MV-4-11 (cell line): ENCODE measurements around the gene EXOC4.
"Not testable (repeated sequence)": the region's sequence is repeated elsewhere in the genome, so short reads cannot be mapped to it uniquely, and the experiment has no call there.

Experiments used
- DNase-seq: peaks from one replicate; lab custom pipeline; 2025; lab: John Stamatoyannopoulos, UW

The EXOC4 gene

GRCh38 chr7:133275446-133276095 lies 22.7 kb downstream of the EXOC4 start:
- no peak for DNase-seq

GRCh38 chr7:133278975-133279374 lies 26.1 kb downstream of the EXOC4 start:
- not testable (repeated sequence) for DNase-seq

GRCh38 chr7:133282094-133282493 lies 29.2 kb downstream of the EXOC4 start:
- DNase-seq: no peak

- DNase-seq: no peak
Observed at GRCh38 chr7:133284092-133284491, 31.2 kb downstream of the EXOC4 start.

GRCh38 chr7:133288970-133289369 lies 36.1 kb downstream of the EXOC4 start:
- DNase-seq: no peak

- no peak for DNase-seq
Observed at GRCh38 chr7:133290041-133290440, 37.2 kb downstream of the EXOC4 start.

GRCh38 chr7:133290676-133291333 lies 37.9 kb downstream of the EXOC4 start:
- no peak for DNase-seq

- DNase-seq: no peak
Observed at GRCh38 chr7:133292631-133293030, 39.8 kb downstream of the EXOC4 start.

GRCh38 chr7:133293384-133294160 lies 40.7 kb downstream of the EXOC4 start:
- DNase-seq: no peak

- DNase-seq: no peak
Observed at GRCh38 chr7:133294234-133294633, 41.4 kb downstream of the EXOC4 start.

GRCh38 chr7:133295484-133295883 lies 42.6 kb downstream of the EXOC4 start:
- no peak for DNase-seq

GRCh38 chr7:133297093-133297492 lies 44.2 kb downstream of the EXOC4 start:
- no peak for DNase-seq

- no peak for DNase-seq
Observed at GRCh38 chr7:133298080-133298479, 45.2 kb downstream of the EXOC4 start.

- DNase-seq: no peak
Observed at GRCh38 chr7:133299676-133300075, 46.8 kb downstream of the EXOC4 start.

GRCh38 chr7:133300088-133300487 lies 47.2 kb downstream of the EXOC4 start:
- DNase-seq: no peak

- DNase-seq: no peak
Observed at GRCh38 chr7:133300811-133301210, 47.9 kb downstream of the EXOC4 start.

- DNase-seq: no peak
Observed at GRCh38 chr7:133301444-133301843, 48.6 kb downstream of the EXOC4 start.

- no peak for DNase-seq
Observed at GRCh38 chr7:133303372-133303771, 50.5 kb downstream of the EXOC4 start.

- no peak for DNase-seq
Observed at GRCh38 chr7:133303931-133304330, 51.1 kb downstream of the EXOC4 start.

GRCh38 chr7:133309333-133309732 lies 56.5 kb downstream of the EXOC4 start:
- no peak for DNase-seq

- no peak for DNase-seq
Observed at GRCh38 chr7:133310232-133310862, 57.5 kb downstream of the EXOC4 start.

- DNase-seq: no peak
Observed at GRCh38 chr7:133313575-133313974, 60.7 kb downstream of the EXOC4 start.

- DNase-seq: no peak
Observed at GRCh38 chr7:133314084-133314483, 61.2 kb downstream of the EXOC4 start.
